H1 (cell line): ENCODE data around the gene DHDH. TPM values are rescaled to one million over a fixed set of nuclear protein-coding genes. Genes with fewer than 3 reads are reported as not detected.

ENCODE experiments used
- ATF2 ChIP-seq: IDR thresholded peaks from 2 replicates; pipeline ENCODE4 v1.6.1; 2012; ENCODE audit warnings: low read length, inconsistent platforms
- BACH1 ChIP-seq: IDR thresholded peaks from 2 replicates; pipeline ENCODE4 v1.6.1; 2012; ENCODE audit warnings: low read length, improper control_type of control experiment
- BRCA1 ChIP-seq: IDR thresholded peaks from 2 replicates; pipeline ENCODE4 v1.6.1; 2012; ENCODE audit warnings: low read depth, low read length, improper control_type of control experiment
- CHD7 ChIP-seq: fragments of 300-600 bp; sonication (generic); IDR thresholded peaks from 2 replicates; pipeline ENCODE4 v1.7.1; 2012; ENCODE audit warnings: low read length, moderate library complexity, mild to moderate bottlenecking, inconsistent platforms; ENCODE audit not compliant: insufficient replicate concordance
- EGR1 ChIP-seq: IDR thresholded peaks from 2 replicates; pipeline ENCODE4 v1.6.1; 2011; ENCODE audit warnings: low read depth, low read length, borderline replicate concordance
- JUN ChIP-seq: IDR thresholded peaks from 2 replicates; pipeline ENCODE4 v1.6.1; 2011; ENCODE audit warnings: low read depth, mild to moderate bottlenecking, improper control_type of control experiment, low read length
- NRF1 ChIP-seq: IDR thresholded peaks from 2 replicates; pipeline ENCODE4 v1.6.1; 2011; ENCODE audit warnings: mild to moderate bottlenecking, low read depth, low read length, improper control_type of control experiment
- POLR2A ChIP-seq, 2 experiments: IDR thresholded peaks; 1 replicate in 1 of 2; 2 replicates in 1 of 2; pipeline ENCODE4 v1.6.1; 2011; ENCODE audit warnings: low read depth in 2 of 2, low read length in 2 of 2, mild to moderate bottlenecking in 2 of 2; ENCODE audit errors: control extremely low read depth in 1 of 2
- SIRT6 ChIP-seq: IDR thresholded peaks from one replicate; pipeline ENCODE4 v1.7.1; 2012; ENCODE audit warnings: low read length, inconsistent platforms
- polyA plus RNA-seq, 7 experiments: library from polyadenylated mRNA; depleted of rRNA in 3 of 7; stranded (reverse) in 5 of 7; unstranded in 2 of 7; fragments of >200 nt in 5 of 7; fragments of 200-250 nt in 2 of 7; gene quantifications; 1 replicate in 5 of 7; 2 replicates in 1 of 7; 4 replicates in 1 of 7; pipeline versions ENCODE4 v1.2.1 to v1.2.3, GENCODE V29; 2011 to 2013; ENCODE audit warnings: missing spikeins in 2 of 7, mixed read lengths in 2 of 7
- total RNA-seq: library from RNA; stranded (reverse); fragmentation: NEBNext Ultra II Directional; extraction: Animal tissue kit (Norgen Biotek cat#: 25700); gene quantifications from 2 replicates; pipeline ENCODE4 v1.2.1, GENCODE V29; 2021

Gene DHDH
- total and polyA plus RNA-seq, 2 of the 8 experiments (the other 6 are each of a cell fraction or from before 2014, with no cell fraction given) = 2.2 to 2.8 TPM

GRCh38 chr19:48967346-48968178 lies 34.1 kb downstream of the DHDH start (continued):
- TF ChIP-seq CHD7 (no peak), POLR2A (IDR thresholded peaks at IDR 0.05; ENCODE audit: control extremely low read depth in 1 of 2, low read depth in 2 of 2, low read length in 2 of 2) (peak; percentile 32 to 55), BACH1 (peak; percentile 36; the same call in 1 of the 2 replicates), ATF2 (peak; percentile 78), EGR1 (no peak), NRF1 (no peak), SIRT6 (no peak), JUN (no peak), BRCA1 (no peak)
